GM19324 (cell line): ENCODE results near the gene ADK.

Source experiments
- ATAC-seq: cut with Tn5 transposase; IDR thresholded peaks from one replicate; pipeline ENCODE4 v1.9.1; 2021; ENCODE audit warnings: mild to moderate bottlenecking, moderate library complexity; ENCODE audit not compliant: unreplicated experiment, low FRiP score

The ADK gene

DNA sequence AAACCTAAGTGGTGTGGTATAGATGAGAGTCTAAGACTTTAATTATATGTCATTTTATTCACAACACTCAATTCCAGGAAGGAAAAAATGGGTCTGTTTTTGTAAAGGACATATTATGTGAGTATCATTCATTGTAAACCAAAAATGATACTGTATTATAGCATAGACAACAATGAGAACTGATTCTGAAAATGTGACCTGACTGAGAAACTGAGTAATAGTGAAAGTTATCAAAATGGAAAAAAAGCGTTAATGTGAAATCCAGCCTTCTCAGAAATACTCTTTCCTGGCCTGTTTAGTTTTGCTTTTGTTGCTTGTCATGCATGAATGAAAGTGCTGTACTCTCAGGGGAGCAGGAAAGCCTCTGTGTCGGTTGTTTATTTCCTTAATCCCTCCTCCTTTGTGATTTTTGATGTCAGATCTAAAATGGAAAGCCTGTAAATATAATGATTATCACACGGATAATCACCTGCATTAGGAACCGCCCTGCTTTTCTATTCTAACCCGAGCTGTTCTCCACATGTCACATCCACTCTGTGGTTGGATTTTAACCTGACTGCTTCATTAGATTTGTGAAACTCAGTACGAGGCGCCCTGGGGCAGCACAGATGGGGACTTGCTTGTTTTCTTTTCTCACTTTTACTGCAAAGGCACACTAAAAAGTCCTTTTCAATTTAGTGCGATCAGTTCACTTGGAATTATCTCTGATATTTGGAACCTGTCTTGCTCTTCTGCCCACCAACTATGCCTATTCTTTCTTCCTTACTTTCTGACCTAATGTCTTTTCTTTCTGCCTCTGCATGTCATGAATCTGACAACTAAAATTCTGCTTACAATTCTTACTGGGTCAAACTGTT lies 434.4 kb downstream of the ADK start:
- peak; percentile 78 for ATAC-seq

DNA sequence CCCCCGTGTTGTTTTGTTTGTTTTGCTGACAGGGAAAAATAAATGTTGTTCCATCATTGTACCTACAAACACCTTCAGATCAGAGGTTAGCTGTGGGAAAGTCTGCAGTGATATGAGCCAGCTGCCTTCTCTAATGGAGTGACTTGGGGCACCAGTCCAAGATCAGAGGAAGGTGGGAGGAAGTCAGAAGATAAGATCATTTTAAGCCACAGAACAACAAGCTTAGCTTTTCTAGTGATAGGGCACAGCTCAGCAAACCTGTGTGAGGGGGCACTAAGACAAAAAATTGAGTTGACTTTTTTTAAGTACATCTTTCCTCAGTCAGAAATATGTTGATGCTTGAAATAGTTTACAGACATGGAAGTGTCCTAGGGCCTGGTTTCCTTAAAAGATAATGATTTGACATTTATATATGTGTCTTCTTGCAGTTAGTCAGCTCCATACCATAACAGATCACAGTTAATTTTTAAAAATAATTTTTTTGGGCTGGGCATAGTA lies 435.1 kb downstream of the ADK start:
- peak; percentile 20 for ATAC-seq

DNA sequence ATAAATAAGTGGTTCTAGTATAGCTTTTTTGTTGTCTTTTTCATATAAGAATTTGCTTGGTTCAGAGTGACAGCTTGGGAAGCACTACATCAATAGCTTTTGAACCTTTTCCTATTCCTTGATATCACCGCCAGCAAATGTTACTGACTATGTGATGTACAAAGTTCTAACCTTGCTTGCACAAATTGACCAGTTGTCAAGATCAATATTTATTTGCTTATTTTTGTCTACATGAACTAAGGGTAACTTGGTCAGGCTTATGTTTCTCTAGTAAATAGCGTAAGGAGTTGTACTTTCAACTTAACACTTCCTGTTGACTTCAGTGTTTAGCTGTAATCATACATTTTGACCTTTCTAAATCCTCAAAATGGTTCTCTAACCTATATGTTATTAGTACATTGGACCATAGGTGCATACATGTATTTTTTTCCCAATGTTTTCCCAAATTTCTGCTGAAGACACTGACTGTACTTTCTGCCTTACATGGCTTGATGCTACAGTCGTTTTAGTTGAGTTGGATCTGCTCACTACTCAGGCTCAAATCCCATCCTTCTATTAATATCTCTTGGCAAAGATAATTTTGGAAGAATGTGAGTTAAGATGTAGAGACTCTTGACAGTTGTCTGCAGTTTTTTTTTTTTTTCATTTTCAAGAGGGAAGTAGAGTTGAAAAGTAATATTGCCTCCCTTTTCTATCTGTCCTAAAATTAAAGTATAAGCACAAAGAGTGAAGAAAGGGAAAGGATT lies 436.3 kb downstream of the ADK start:
- ATAC-seq = no peak

DNA sequence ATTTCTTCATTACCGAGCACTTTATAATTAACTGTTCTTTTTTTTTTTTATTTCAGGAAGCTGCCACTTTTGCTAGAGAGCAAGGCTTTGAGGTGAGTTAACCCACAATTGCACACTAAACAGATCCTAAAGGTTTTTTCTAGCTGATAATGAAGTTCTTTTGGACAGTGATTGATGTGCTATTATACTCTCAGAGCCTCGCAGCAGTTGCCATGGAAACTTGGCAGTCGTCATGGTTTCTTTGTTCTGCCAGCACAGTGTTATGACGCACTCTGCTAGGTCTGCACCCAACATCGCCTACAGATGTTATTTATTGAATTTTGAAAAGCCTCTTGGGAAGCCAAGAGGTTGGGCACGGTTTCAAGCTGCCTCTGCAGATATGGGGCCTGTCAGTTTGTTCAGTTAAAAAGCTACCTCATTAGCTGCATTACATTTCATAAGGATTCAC lies 438.2 kb downstream of the ADK start:
- ATAC-seq = no peak

DNA sequence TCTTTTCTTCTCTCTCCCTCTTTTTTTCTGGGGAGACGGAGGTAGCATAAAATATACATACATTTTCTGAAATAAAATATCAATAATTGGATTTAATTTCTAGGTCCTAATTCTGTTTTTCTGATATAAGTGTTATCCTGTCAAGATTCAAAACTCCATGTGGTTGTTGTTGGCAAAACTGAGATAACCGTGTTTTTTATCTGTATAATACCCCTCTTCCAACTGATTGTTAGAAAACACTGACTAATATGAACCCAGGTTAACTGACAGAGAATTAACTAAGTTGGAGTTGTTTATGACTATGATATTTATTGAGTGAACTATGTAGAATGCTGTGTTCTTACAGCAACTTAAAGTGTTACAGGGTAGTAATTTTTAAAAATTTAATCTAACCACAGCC lies 438.8 kb downstream of the ADK start:
- ATAC-seq = no peak

DNA sequence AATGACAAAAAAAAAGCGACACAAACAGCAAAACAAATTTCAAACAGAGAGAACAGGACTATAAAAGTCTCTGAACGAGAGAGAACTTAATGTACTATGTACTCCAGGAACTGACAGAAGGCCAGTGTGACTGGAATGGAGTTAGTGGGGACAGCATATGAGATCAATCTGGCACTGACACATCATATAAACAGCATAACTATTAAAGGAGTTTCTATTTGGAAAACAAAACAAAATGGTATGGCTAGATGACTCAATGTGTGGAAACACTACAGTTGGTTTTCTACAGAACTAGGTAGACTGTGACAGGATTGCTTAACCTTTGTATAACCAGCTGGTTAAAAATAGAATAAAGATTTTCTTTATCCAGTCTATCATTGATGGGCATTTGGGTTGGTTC lies 442.4 kb downstream of the ADK start:
- no peak for ATAC-seq

DNA sequence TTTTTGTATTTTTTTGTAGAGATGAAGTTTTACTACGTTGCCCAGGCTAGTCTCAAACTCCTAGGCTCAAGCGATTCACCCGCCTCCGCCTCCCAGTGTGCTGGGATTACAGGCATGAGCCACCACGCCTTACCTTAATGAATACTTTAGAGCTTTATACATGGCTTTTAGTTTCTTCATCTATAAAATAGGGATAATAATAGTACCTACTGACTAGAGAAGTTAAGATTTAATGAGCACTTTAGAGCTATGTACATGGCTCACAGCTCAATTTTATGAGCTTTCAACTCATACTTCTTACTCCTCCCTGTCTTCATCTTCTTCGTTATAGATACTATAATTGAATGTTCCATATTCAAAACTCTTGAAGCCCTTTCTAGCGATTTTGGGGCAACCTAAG lies 445.7 kb downstream of the ADK start:
- no peak for ATAC-seq

DNA sequence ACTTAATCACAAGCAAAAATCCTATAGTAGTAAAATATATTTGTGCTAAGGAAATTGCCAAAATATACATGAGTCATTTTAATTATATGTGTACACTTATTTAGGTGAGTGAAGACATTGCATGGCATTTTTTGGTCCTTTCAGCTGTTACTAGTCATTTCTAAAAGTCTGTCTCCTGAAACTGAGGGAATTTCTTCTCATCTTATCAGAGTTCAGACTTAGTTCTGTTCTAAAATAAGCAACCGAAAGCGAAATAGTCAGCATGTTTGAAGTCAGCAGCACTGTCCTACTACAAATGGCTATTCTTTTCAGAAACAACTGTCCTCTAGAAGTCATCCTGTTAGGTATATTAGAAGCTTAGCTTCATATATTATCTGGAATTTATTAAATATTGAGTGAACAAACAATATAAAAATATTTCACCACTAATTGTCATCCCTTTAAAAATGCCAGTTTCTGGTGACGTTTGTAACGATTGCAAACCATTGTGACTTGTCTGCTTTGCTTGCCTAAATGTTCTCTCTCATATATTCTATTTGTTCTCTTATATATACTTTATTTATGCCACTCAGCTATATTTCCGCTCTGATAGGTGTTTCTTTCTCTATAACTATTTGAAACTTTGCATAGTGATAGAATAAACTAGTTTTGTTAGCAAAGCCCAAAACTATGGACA lies 448.0 kb downstream of the ADK start:
- ATAC-seq = no peak

DNA sequence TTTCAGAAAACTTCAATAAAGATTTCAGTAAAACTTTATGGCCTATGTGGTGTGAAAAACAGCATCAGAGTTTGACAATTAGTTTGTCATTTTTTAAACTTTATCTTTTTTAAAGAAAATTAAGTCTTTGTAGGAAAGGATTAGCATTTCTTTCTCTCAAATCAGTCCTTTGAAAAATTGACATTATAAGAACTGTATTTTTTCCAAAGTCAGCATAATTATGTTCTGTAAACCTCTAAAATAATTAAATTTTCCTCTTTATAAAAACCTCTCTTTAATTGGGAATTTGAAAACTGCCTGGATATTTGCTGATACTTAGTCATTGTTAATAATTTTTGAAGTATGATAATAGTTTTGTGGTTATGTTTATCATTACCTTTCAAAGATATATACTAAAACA lies 448.7 kb downstream of the ADK start:
- no peak for ATAC-seq

DNA sequence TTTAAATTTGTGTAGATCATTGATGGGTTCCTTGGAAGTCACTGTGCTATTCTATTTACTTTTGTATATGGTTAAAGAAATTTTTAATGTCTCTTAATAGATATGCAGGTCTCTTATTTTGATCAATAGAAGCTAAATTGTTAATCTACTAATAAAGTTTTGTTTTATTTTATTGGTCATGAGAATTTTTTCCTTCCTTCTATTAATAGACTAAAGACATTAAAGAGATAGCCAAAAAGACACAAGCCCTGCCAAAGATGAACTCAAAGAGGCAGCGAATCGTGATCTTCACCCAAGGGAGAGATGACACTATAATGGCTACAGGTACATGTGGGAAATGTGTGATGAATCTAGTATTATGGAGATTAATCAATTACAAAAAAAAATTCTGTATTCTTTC lies 449.1 kb downstream of the ADK start:
- ATAC-seq = no peak

DNA sequence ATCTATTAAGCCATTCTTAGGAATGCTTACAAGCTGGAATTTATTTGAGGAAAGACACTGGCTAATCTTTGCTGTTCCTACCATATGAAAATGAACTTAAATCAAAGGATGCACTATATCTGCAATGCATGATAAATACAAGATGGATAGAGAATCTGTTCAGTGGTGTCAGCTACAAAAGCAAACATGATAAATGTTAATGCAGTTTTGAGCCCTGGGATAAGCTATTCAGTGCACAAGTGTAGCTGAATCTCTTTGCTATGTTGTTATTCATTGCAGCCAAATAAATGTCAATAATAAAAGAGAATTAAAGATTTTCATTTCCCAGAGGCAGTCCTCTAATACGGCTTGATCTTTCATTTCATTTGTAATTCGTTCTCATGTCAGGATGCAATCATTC lies 451.6 kb downstream of the ADK start:
- no peak for ATAC-seq

DNA sequence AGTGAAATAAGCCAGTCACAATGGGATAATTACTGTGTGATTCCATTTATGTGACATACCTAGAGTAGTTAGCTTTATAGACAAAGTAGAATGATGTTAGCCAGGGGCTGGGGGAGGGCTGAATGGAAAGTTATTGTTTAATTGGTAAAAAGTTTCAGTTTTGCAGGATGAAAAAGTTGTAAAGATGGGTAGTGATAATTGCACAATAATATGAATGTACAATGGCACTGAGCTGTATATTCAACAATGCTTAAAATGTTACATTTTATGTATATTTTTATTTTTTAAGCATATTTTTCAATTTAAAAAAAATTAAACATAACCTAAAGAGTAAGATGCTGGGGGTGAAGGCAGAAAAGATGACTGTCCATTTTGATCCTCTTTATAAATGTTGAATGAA lies 459.3 kb downstream of the ADK start:
- ATAC-seq = no peak

DNA sequence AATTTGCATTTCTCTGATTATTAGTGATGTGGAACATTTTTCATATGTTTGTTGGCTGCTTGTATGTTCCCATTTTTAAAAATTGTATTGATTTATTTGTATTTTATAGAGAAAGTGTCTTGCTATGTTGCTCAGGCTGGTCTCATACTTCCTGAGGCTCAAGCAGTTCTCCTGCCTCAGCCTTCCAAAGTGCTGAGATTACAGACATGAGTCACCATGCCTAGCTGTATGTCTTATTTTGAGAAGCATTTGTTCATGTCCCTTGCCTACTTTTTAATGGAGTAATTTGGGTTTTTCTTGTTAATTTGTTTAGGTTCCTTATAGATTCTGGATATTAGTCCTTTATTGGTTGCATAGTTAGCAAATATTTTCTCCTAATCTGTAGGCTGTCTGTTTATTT lies 461.2 kb downstream of the ADK start:
- no peak for ATAC-seq

DNA sequence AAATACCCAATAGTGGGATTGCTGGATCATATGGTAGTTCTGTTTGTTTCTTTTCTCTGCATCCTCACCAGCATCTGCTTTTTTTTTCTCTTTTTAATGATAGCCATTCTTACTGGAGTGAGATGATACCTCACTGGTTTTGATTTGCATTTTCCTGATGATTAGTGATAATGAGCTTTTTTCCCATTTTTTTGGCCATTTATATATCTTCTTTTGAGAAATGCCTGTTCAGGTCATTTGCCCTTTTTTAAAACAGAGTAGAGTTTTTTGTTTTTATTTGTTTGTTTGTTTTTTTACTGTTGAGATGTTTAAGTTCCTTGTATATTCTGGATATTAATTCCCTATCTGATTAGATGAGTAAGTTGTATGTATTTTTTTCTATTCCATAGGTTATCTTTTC lies 469.6 kb downstream of the ADK start:
- no peak for ATAC-seq

DNA sequence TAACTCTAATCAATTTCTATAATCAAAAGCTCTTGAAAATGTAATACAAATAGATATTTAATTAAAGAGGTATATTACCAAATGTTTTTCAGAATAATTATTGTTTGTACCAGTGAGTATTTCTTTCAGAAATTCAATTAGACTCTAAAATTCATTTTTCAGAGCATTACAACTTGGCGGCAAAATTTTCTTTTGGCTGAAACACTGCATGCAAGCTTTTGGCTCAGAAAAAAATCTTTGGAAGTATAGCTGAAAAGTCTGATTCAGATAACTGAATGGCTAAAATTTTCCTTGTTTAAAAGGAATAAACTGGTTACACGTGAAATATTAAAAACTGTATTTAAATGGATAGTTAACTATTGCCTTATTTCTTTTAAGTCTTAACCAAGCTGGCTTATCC lies 472.8 kb downstream of the ADK start:
- no peak for ATAC-seq

DNA sequence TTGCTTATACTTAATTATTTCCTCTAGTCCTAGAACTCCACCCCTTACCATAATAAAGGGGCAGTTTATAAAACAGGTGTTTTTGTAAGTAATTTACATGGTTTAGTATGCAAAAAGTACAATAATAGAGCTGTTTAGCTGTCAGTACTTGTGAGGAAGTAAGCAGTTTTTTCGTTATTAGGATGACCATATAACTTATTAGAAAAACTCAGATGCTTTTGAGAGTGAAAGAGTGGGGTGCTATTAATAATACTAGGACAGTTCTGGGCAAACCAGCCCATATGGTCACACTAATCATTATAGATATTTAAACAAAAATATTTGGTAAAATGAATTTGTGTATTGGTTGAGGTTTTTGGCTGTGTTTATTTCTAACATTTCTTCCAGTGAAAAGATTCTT lies 473.5 kb downstream of the ADK start:
- ATAC-seq = no peak

DNA sequence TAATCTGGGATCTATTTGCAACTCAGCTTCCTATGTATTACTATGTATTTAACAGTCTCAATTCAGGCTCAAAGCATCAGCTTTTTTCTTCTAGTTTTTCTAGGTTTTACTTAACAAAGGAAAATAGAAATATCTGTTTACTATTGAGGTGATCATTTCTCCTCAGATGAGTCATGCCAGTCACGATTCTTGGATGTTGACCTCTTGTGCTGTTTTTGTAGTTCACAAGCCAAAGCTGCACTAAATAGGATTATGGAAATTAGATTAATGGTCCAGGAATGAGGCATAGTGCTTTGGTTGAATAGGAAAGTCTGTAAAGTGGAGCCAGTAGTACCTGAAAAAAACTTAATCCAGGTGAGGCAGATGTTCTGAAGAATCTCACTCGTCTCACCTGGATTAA lies 477.1 kb downstream of the ADK start:
- no peak for ATAC-seq

DNA sequence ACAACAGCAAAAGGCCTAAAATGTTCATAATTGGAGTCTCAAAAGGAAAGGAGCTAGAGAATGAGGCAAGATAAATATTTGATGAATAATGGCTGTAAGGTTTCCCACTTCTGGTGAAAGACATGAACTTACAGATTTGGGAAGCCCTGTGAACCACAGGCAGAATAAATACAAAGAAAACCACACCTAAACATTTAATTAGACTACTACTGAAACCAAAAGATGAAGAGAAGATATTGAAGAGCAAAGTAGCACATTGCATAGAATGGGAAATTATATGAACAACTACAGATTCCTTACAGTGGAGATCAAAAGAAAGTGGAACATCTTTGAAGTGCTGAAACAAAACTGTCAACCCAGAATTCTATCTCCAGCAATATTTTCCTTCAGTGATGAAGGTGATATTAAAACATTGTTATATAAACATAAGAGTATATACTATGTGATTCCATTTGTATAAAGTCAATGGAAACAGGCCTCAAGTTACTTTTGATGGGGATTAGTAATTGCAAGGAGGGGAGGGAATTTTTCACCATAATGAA lies 484.0 kb downstream of the ADK start:
- no peak for ATAC-seq

DNA sequence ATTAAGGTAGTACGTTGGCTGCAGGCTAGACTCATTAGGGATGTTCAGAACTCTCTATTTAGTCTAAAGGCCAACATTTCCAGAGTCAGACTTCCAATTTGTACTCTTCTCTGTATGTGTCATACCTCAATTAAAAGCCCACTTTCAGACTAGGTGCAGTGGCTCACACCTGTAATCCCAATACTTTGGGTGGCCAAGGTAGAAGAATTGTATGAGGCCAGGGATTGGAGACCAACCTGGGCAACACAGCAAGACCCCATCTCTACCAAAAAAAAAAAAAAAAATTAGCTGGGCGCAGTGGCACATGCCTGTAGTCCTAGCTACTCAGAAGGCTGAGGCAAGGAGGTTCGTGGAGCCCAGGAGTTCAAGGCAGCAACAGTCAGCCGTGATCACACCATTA lies 484.6 kb downstream of the ADK start:
- no peak for ATAC-seq

DNA sequence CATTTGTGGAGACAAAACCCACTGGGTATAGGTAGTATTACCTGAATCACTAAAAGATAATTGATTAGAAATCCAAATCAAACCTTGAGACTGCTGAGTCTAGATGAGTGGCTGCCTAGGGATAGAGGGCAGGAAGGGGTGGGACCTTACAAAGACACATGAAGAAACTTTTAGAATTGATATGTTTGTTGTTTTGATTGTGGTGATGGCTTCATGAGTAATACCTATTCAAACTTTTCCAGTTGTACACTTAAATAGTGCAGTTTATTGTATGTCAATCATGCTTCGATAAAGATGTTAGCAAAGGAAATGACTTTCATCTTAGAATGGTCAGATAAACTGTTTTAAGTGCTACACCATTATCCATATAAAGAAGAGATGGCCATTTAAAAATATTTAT lies 486.7 kb downstream of the ADK start:
- no peak for ATAC-seq
